K562 (cell line): ENCODE measurements around the gene IPP. TPM values are rescaled to one million over a fixed set of nuclear protein-coding genes. Genes with fewer than 3 reads are reported as not detected.
A peak's percentile ranks its signal among the peaks of the same experiment; 100 is the strongest.

Source experiments
- ATAC-seq: fragments of 200-7000 bp; cut with Tn5 transposase; 3 replicates; pipeline ENCODE4 v1.9.1; 2020; ENCODE audit warnings: moderate library complexity
- BruUV-seq: library from RNA; stranded (reverse); fragments of 400-500 nt; replicated peaks from 2 replicates; lab custom pipeline; 2021; lab: Mats Ljungman, UMichigan
- CTCF ChIA-PET: fragments of 300-600 bp; formaldehyde crosslinking; extraction: SDS; loops from one replicate; lab custom pipeline; 2021; ENCODE audit warnings: low intra/inter-chr PET ratio; lab: Yijun Ruan, JAX
- POLR2A ChIA-PET: fragments of 300-600, 350-650 bp; sonication (Branson Sonifier 250); formaldehyde crosslinking; extraction: SDS; loops from one replicate; lab custom pipeline; 2021; ENCODE audit warnings: antibody characterized with exemption, inconsistent platforms; lab: Yijun Ruan, JAX
- DNase-seq, 4 experiments: peaks; one replicate each; pipeline versions ENCODE4 v3.0.0 to v3.0.0-alpha.2; 2011 to 2018; ENCODE audit warnings: low spot score in 3 of 4, mixed read lengths in 3 of 4; ENCODE audit errors: extremely low read depth in 1 of 4
- FAIRE-seq: peaks from 2 replicates; lab custom pipeline; 2011; peaks lifted over from hg19 to GRCh38; lab: Jason Lieb, UNC
- H2AFZ ChIP-seq: 2 replicates; pipeline ENCODE4 v1.6.0; 2011; ENCODE audit warnings: low read depth, low read length, control low read depth, inconsistent platforms
- H3K27ac ChIP-seq: fragments of 200-600 bp; 3 replicates; pipeline ENCODE4 v1.8.0; 2011; ENCODE audit warnings: low read depth, mild to moderate bottlenecking, control low read depth, inconsistent platforms, low read length, moderate library complexity, mixed read lengths; ENCODE audit errors: extremely low read depth
- H3K27me3 ChIP-seq, 2 experiments: fragments of 300-600 bp in 1 of 2; 2 replicates in 1 of 2; 3 replicates in 1 of 2; pipeline versions ENCODE4 v1.6.0 to v1.8.0; 2011; ENCODE audit warnings: inconsistent platforms in 2 of 2, low read length in 2 of 2, mild to moderate bottlenecking in 1 of 2, mixed read lengths in 1 of 2, moderate library complexity in 1 of 2; ENCODE audit not compliant: control insufficient read depth in 2 of 2, insufficient read depth in 2 of 2
- H3K36me3 ChIP-seq: fragments of 300-600 bp; 3 replicates; pipeline ENCODE4 v1.8.0; 2011; ENCODE audit warnings: mild to moderate bottlenecking, low read length, inconsistent platforms; ENCODE audit not compliant: control insufficient read depth, insufficient read depth
- H3K4me1 ChIP-seq, 2 experiments: fragments of 200-600 bp in 1 of 2; replicated peaks in 1 of 2; 2 replicates in 1 of 2; 3 replicates in 1 of 2; pipeline versions ENCODE4 v1.5.1 to v1.8.0; 2011; ENCODE audit warnings: inconsistent platforms in 2 of 2, low read length in 2 of 2, mild to moderate bottlenecking in 1 of 2, mixed read lengths in 1 of 2, moderate library complexity in 1 of 2; ENCODE audit not compliant: control insufficient read depth in 2 of 2, insufficient read depth in 2 of 2
- H3K4me2 ChIP-seq: 2 replicates; pipeline ENCODE4 v1.6.1; 2011; ENCODE audit warnings: low read length, control low read depth, inconsistent platforms, mixed read lengths; ENCODE audit not compliant: insufficient read depth
- H3K4me3 ChIP-seq: fragments of 200-600 bp; sonication (generic), shearing (Covaris generic); 2 replicates; pipeline ENCODE4 v1.5.1; 2016; ENCODE audit warnings: control low read depth, inconsistent platforms
- H3K79me2 ChIP-seq: fragments of 200-600 bp; 3 replicates; pipeline ENCODE4 v1.8.0; 2011; ENCODE audit warnings: low read length, inconsistent platforms; ENCODE audit not compliant: control insufficient read depth, insufficient read depth
- H3K9ac ChIP-seq, 2 experiments: 2 replicates each; pipeline versions ENCODE4 v1.6.0 to v1.6.1; 2011; ENCODE audit warnings: low read depth in 2 of 2, low read length in 2 of 2, control low read depth in 1 of 2, inconsistent platforms in 1 of 2, mild to moderate bottlenecking in 1 of 2, mixed read lengths in 1 of 2; ENCODE audit not compliant: insufficient read depth in 1 of 2
- H3K9me1 ChIP-seq: one replicate; pipeline ENCODE4 v1.6.0; 2011; ENCODE audit warnings: inconsistent platforms, mild to moderate bottlenecking, low read length, moderate library complexity; ENCODE audit not compliant: control insufficient read depth, insufficient read depth
- H3K9me3 ChIP-seq: replicated peaks from 2 replicates; pipeline ENCODE4 v1.5.1; 2011; ENCODE audit warnings: low read depth, low read length, inconsistent platforms; ENCODE audit not compliant: control insufficient read depth, insufficient read depth
- H4K20me1 ChIP-seq: replicated peaks from 2 replicates; pipeline ENCODE4 v1.6.1; 2011; ENCODE audit warnings: low read length, inconsistent platforms, mixed read lengths; ENCODE audit not compliant: control insufficient read depth, insufficient read depth
- CBFB ChIP-seq: sonication (generic); formaldehyde crosslinking; IDR thresholded peaks from 2 replicates; pipeline ENCODE4 v1.4.0; 2020; ENCODE audit warnings: mild to moderate bottlenecking, missing genetic modification reagents
- CREB3L1 ChIP-seq: fragments of 450-650 bp; IDR thresholded peaks from 2 replicates; pipeline ENCODE4 v1.6.1; 2014; ENCODE audit warnings: low read depth, mild to moderate bottlenecking, moderate library complexity, borderline replicate concordance
- E2F1 ChIP-seq: sonication (generic); formaldehyde crosslinking; IDR thresholded peaks from 2 replicates; pipeline ENCODE4 v1.8.1; 2023; ENCODE audit warnings: mild to moderate bottlenecking, missing genetic modification reagents, moderate library complexity
- E2F8 ChIP-seq: fragments of 450-650 bp; IDR thresholded peaks from 2 replicates; pipeline ENCODE4 v1.7.1; 2018; ENCODE audit warnings: mild to moderate bottlenecking, low read depth; ENCODE audit not compliant: partially characterized antibody
- ESRRA ChIP-seq: fragments of 450-650 bp; IDR thresholded peaks from 2 replicates; pipeline ENCODE4 v1.6.1; 2014; ENCODE audit warnings: low read depth, mild to moderate bottlenecking, moderate library complexity, borderline replicate concordance
- HDAC1 ChIP-seq, 2 experiments: fragments of 450-650 bp; IDR thresholded peaks; 2 replicates each; pipeline ENCODE4 v1.6.1; 2016 to 2017; ENCODE audit warnings: inconsistent platforms in 1 of 2, mild to moderate bottlenecking in 1 of 2, moderate library complexity in 1 of 2
- ILF3 ChIP-seq: fragments of 450-650 bp; IDR thresholded peaks from 2 replicates; pipeline ENCODE4 v1.6.1; 2018; ENCODE audit warnings: antibody characterized with exemption, mild to moderate bottlenecking, moderate library complexity, borderline replicate concordance
- NFXL1 ChIP-seq: fragments of 450-650 bp; formaldehyde crosslinking; IDR thresholded peaks from 2 replicates; pipeline ENCODE4 v1.4.0; 2021; ENCODE audit warnings: mild to moderate bottlenecking
- PHF20 ChIP-seq: fragments of 450-650 bp; IDR thresholded peaks from 2 replicates; pipeline ENCODE4 v1.6.1; 2018; ENCODE audit not compliant: partially characterized antibody
- POLR3G ChIP-seq: IDR thresholded peaks from 2 replicates; pipeline ENCODE4 v1.6.1; 2011; ENCODE audit not compliant: insufficient read length, insufficient replicate concordance; ENCODE audit errors: extremely low read depth
- PREB ChIP-seq: sonication (generic); formaldehyde crosslinking; IDR thresholded peaks from 2 replicates; pipeline ENCODE4 v1.8.1; 2023; ENCODE audit warnings: mild to moderate bottlenecking, missing genetic modification reagents
- PYGO2 ChIP-seq: fragments of 450-650 bp; IDR thresholded peaks from 2 replicates; pipeline ENCODE4 v1.6.1; 2016; ENCODE audit warnings: mild to moderate bottlenecking, missing genetic modification characterization, moderate library complexity, missing compliant biosample characterization
- SMARCB1 ChIP-seq: IDR thresholded peaks from 2 replicates; pipeline ENCODE4 v1.6.1; 2011; ENCODE audit warnings: improper control_type of control experiment, low read depth; ENCODE audit not compliant: insufficient read length
- ZNF584 ChIP-seq: fragments of 200-800 bp; sonication (Bioruptor generic); IDR thresholded peaks from 2 replicates; pipeline ENCODE4 v1.6.1; 2016; ENCODE audit warnings: low read depth, mild to moderate bottlenecking, missing genetic modification characterization, missing compliant biosample characterization
- ZZZ3 ChIP-seq: fragments of 450-650 bp; IDR thresholded peaks from 2 replicates; pipeline ENCODE4 v1.6.1; 2016; ENCODE audit warnings: antibody characterized with exemption, mild to moderate bottlenecking, moderate library complexity
- WGBS: fragments of 100-300 bp; shearing (Covaris generic); methylation state at CpG from one replicate; pipeline ENCODE4 v1.1.6; 2016; ENCODE audit warnings: low coverage, mixed read lengths; ENCODE audit not compliant: insufficient coverage; ENCODE audit errors: missing lambda C conversion rate; 5-methylcytosine and 5-hydroxymethylcytosine counted together
- in situ Hi-C: fragments of 300-500 bp; cut with MboI; formaldehyde crosslinking; loops from 4 replicates; pipeline ENCODE4 v1.15.0; 2018; ENCODE audit warnings: inconsistent platforms, mixed read lengths
- intact Hi-C: fragments of 100-400 bp; cut with micrococcal nuclease; formaldehyde crosslinking; loops from 2 replicates; pipeline ENCODE4 v1.14.2; 2022
- polyA plus RNA-seq, 8 experiments: library from polyadenylated mRNA; depleted of rRNA in 4 of 8; stranded (reverse) in 5 of 8; unstranded in 3 of 8; fragments of >200 nt; fragmentation: Nextera tagmentation in 2 of 8; fragmentation: Illumina TruSeq in 1 of 8; extraction: Ambion mirVana in 2 of 8; extraction: Trizol in 1 of 8; gene quantifications; 2 replicates each; pipeline versions ENCODE4 v1.2.1 to v1.2.3, GENCODE V29; 2011 to 2014; ENCODE audit warnings: inconsistent platforms in 1 of 8, missing spikeins in 1 of 8
- total RNA-seq, 7 experiments: library from RNA; depleted of rRNA in 6 of 7; stranded (reverse); fragments of >200 nt in 6 of 7; fragmentation: Illumina TruSeq in 2 of 7; extraction: Trizol in 2 of 7; gene quantifications; 2 replicates each; pipeline versions ENCODE4 v1.2.1 to v1.2.3, GENCODE V29; 2011 to 2021; ENCODE audit warnings: low replicate concordance in 1 of 7

Gene IPP
- total and polyA plus RNA-seq, 9 of the 15 experiments (the other 6 are each of a cell fraction or from before 2014, with no cell fraction given) = 6.9 to 15.1 (median 9.7) TPM

- TF ChIP-seq CREB3L1 (no peak), ZNF584 (no peak)
These were observed 66.1 kb downstream of the IPP start (continued) for GRCh38 chr1:45684402-45684801.

GRCh38 chr1:45682942-45683341 lies 67.5 kb downstream of the IPP start:
- Histone ChIP-seq H3K4me3 (no peak overlapping the region), H3K79me2 (peaks cover 96% of the 10 kb centered on the region), H3K9me1 (peaks cover 3% of the 10 kb centered on the region), H3K27ac (no peak overlapping the region; the same call in 2 of the 3 replicates), H3K9me3 (no peaks in the 10 kb centered on the region), H3K4me1 (peaks cover 19 to 25% of the 10 kb centered on the region in 2 experiments), H3K36me3 (peaks cover 26% of the 10 kb centered on the region; the same call in 2 of the 3 replicates), H4K20me1 (peaks cover 35% of the 10 kb centered on the region), H2AFZ (no peak overlapping the region), H3K9ac (peak overlapping the region; percentile 6 to 10; a peak in 2 of 4 replicates), H3K27me3 (no peaks in the 10 kb centered on the region), H3K4me2 (no peak overlapping the region)
- no peak for FAIRE-seq
- in situ Hi-C loops = no loop called here
- no peak for DNase-seq
- intact Hi-C loops = no loop called here
- no TSS peak for BruUV-seq
- POLR2A ChIA-PET = interaction anchor here (0.6 to 3.8 kb wide), 5 partner anchors 10 to 364 kb away, joined by 3 to 40 read pairs (median 3); no protein-coding TSS in a partner anchor
- no peak for ATAC-seq
- 71% methylated on average over 5 of the region's 6 CpGs for WGBS
- CTCF ChIA-PET = no interaction called here
- TF ChIP-seq PYGO2 (tag) (no peak), ILF3 (no peak), SMARCB1 (no peak), NFXL1 (CRISPR knock-in tag) (no peak), PREB (CRISPR knock-in tag) (no peak), PHF20 (no peak), POLR3G (no peak), E2F1 (CRISPR knock-in tag) (no peak), ZZZ3 (no peak), ESRRA (no peak), CBFB (CRISPR knock-in tag) (no peak), E2F8 (no peak), HDAC1 (IDR thresholded peaks at IDR 0.05) (no peak)
